Skeletal muscle cell (primary cell): ENCODE measurements around the gene PASK.
"Not testable (repeated sequence)": the region's sequence is repeated elsewhere in the genome, so short reads cannot be mapped to it uniquely, and the experiment has no call there.

Experiments
- DNase-seq: peaks from one replicate; pipeline ENCODE4 v3.0.0-alpha.2; 2010; ENCODE audit warnings: low read depth
- H3K4me3 ChIP-seq: 2 replicates; pipeline ENCODE4 v1.5.1; 2011; ENCODE audit warnings: low read depth, mild to moderate bottlenecking, control low read depth, low read length, moderate library complexity

The PASK gene

DNA sequence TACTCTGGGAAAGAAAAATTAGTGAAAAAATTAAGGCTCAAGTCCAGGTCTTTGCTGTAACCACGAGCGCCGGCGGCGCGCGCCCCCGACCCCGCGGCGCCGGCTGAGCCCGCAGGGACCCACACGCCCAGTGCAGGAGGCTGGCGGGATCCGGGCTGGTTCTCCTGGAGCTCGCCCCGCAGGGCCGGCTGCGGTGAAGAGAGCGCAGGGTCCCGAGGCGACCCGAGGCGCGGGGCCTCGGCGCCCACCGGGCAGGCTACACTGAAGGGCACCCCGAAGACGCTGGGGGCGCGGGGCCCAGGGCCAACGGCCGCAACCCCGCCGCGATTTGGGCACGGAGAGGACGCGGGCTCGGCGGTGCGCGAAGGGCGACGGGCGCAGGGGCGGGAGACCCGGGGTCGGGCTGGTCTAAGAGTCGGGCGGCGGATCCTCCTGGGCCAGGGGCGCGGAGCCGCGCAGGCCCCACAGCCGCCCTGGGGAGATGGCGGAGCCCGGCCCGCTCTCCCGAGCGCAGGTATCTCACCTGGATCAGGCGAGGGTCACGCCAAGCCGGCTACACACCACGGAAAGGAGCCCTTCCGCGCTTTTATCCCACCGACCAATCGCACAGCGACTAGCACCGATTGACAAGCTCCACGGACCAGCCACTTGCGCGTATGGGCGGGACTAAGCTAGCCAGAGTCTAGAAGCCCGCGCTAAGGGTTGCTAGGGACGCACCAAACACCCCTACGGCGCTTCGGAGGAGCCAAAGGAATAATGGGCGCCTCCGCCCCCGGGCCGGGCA, at the start of gene PASK:
TSS of gene PASK (minus strand) at position 582 of the 784 bp plus-strand sequence. CDS start 6,440 bp downstream, outside the sequence.
- DNase-seq = peak; percentile 79

DNA sequence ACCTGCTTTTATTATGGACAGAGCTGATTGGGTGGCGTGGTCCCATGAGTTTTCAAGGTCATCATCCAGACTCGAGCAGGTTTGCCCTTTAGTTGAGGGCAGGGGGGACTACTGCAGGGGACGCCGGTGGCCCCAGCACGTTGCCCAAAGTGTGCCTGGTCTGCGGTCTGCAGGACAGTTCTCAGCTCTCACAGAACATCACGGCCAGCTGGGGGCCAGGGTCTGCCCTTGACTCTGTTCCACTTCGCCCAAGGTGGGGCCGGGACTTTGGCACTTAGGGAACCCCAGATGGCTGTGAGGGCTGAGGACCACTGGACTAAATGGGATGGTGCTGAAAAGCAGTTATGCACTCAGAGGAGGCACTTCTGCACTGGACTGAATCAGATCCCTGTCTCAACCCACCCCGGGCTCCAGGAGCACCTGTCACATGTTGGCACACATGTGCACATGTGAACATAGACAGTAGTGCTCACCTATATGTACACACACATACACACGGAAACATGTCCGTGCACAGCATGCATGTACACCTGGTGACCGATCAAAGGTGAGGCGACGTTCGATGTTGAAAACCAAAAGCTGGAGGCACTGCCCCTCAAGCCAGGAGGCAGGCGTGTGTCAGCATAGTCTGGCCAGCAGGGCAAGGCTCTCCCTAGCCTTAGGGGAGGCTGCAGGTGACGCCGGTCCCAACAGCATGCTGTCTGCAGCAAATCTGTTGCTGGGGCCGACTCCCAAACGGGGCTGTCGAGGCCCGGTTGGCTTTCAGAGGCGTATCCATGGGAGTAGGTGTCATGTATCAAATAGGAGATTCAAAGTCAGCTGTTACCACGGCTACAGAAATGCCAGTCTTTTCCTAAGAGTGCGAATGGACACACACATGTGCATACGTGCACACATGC, 49.4 kb upstream of the PASK start:
- no peak for DNase-seq
- H3K4me3 ChIP-seq = no peak overlapping the region

More for the DNA sequence above, at the start of gene PASK:
- H3K4me3 ChIP-seq = peak within 1 kb of the TSS; percentile 81

DNA sequence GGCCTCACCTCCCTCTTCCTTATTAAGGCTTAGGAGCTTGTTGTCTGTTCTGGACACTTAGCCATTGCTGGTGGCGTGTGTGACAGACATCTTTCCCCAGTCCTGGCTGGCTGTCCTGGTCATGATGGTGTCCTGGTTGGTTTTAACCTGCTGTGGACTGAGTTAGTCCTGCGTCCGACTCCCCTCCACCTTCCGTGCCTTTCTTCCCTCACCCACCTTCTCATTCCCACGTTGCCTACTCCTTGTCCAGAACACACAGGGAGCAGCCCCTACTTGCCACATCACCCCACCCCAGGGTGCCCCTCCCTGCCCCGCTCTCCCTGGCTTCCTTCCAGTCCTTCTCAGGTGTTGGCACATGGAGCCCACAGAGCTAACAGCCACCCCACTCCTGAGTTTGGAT, 48.7 kb upstream of the PASK start:
- H3K4me3 ChIP-seq = no peak overlapping the region
- no peak for DNase-seq

DNA sequence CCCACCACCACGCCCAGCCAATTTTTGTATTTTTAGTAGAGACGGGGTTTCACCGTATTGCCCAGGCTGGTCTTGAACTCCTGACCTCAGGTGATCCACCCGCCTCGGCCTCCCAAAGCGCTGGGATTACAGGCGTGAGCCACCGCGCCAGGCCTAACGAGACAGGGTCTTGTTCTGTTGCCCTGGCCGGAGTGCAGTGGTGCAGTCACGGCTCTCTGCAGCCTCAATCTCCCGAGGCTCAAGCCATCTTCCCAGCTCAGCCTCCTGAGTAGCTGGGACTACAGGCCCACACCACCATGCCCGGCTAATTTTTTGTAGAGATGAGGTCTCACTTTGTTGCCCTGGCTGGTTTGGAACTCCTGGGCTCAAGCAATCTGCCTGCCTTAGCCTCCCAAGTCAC, 48.0 kb upstream of the PASK start:
- not testable (repeated sequence) for DNase-seq, H3K4me3 ChIP-seq

DNA sequence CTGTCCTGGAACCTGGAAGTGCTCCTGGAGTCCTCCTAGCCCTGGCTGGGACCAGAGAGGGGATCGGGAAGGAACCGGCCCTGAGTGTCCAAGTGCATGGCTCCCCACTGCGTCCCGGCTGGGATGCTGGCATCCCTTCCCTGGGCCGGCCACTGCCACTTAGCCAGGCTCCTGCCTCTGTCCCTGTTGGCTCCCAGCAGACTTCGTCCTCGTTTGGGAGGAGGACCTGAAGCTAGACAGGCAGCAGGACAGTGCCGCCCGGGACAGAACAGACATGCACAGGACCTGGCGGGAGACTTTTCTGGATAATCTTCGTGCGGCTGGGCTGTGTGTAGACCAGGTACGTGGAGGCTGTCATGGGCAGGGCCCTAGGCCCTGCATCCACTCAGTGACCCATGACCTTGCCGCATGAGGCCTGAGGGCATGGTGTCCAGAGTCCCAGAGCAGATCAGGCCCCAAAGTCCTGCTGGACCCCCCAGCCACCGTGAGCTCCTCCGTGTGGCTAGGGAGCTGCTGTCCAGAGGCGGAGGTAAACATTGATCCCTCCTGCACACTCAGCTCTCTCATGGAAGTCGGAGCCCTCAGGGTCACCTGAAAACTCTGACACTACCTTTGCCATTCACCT, 46.3 kb upstream of the PASK start:
- no peak for DNase-seq
- no peak overlapping the region for H3K4me3 ChIP-seq

- H3K4me3 ChIP-seq = no peak overlapping the region
- no peak for DNase-seq
Measured at GRCh38 chr2:241194811-241195210, 45.5 kb upstream of the PASK start.

DNA sequence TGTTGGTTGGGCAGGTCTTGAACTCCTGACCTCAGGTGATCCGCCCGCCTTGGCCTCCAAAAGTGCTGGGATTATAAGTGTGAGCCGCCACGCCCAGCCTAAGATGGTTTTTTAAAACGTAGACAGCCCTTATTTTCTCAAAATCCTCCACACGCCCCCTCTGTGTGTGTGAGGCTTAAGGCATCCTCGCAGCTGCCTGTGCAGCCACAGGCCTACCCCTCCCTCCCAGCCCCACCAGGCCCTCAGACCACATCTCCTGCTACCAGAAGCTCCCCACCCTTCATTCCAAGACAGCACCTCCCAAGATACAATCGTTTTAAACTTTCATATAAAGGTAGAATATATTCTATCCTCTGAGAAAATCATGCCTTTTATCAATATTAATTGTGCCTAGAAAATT, 44.0 kb upstream of the PASK start:
- H3K4me3 ChIP-seq = no peak overlapping the region
- DNase-seq = no peak

- no peak for DNase-seq
- no peak overlapping the region for H3K4me3 ChIP-seq
Measured at GRCh38 chr2:241191081-241191480, 41.8 kb upstream of the PASK start.

- DNase-seq = no peak
- no peak overlapping the region for H3K4me3 ChIP-seq
Measured at GRCh38 chr2:241190291-241190981, 41.2 kb upstream of the PASK start.

DNA sequence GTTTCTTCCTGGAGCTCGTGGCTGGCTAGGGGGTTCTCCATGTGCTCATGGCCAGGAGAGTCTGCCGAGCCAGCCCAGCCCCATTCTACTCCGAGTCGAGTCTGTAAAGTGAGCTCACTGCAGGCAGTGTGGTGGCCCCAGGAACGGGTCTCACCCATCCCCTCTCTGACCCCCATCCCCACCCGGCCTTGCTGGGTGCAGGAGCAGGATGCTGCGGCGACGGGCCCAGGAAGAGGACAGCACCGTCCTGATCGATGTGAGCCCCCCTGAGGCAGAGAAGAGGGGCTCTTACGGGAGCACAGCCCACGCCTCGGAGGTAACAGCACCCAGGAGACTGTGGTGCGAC, 40.6 kb upstream of the PASK start:
- H3K4me3 ChIP-seq = no peak overlapping the region
- no peak for DNase-seq

GRCh38 chr2:241189093-241189855, 40.0 kb upstream of the PASK start:
- H3K4me3 ChIP-seq = no peak overlapping the region
- DNase-seq = no peak

DNA sequence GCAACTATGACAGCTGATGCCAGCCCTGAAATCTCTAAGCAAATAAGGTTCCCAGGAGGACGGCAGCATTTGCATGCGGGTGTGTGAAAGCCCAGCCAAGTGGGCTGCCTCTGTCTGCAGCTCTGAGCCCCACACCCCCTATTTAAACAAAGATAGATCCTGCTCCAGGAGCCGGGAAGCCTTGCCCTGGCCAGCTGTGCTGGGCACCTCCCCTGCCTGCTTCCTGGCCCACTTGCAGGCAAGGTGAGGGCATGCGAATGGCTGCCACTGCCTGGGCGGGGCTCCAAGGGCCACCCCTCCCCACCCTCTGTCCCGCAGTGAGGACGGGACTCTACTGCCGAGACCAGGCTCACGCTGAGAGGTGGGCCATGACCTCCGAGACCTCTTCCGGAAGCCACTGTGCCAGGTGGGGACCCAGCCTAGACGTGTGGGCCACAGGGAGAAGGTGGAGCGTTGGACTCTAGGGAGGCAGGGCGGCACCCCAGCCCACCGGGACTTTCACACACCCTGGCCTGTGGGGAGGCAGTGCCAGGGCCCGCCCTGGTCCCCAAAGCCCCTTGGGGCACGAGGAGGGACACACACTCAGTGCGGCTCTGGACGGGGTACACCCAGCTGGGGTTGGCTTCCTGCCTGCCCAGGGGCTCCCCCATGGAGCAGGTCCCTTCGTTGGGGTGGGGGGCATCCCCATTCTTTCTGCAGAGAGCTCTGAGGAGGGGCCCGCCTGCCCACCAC, 39.3 kb upstream of the PASK start, which contains the start of gene ANO7:
TSS of gene ANO7 (plus strand) at position 317 of the 732 bp plus-strand sequence. CDS start 1,387 bp downstream, outside the sequence.
- no peak for DNase-seq
- no peak within 1 kb of the TSS for H3K4me3 ChIP-seq

DNA sequence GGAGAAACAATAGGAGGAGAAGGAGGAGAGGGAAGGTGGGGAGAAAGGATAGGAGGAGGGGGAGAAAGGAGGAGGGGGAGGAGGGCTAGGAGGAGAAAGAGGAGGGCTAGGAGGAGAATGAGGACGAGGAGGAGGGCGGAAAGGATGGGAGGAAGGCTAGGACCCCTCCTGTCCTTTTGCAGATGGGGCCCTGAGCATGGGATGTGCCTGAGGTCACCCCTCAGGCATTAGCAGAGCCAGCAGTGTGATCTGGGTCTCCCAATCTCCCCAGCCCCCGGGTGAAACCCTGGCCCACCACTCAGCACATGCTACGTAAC, 38.6 kb upstream of the PASK start:
- no peak overlapping the region for H3K4me3 ChIP-seq
- no peak for DNase-seq

DNA sequence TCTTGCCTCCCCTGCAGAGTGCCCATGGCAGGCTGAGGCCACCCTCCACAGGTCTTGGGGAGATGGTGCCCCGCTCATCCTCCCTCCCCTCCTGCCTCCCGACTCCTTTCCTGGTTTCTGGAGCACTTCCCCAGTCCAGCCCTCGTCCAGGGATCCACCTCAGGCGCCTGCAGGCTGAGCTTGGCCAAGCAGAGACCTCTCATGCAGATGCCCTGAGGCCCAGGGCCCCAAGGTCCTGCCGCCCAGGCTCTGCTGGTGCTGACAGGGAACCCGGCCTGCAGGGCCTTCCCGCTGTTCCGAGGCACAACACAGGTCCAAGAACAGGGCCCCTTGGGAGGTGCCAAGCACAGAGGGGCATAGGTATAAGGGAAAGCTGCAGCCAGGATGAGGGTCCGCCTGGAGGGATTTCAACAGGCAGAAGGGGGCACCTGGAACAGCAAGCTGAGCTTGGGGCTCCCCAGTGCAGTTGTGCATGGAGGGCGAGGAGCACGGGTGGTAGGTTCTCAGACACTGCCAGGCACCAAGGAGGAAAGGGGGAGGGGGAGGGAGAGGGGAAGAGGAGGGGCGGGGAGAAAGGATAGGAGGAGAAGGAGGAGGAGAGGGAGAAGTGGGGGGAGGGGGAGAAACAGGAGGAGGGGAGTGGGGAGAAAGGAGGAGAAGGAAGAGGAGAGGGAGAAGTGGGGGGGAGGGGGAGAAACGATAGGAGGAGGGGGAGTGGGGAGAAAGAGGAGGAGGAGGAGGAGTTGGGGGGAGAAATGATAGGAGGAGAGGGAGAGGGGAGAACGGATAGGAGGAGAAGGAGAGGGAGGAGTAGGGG, 38.0 kb upstream of the PASK start:
- DNase-seq = no peak
- H3K4me3 ChIP-seq = no peak overlapping the region

DNA sequence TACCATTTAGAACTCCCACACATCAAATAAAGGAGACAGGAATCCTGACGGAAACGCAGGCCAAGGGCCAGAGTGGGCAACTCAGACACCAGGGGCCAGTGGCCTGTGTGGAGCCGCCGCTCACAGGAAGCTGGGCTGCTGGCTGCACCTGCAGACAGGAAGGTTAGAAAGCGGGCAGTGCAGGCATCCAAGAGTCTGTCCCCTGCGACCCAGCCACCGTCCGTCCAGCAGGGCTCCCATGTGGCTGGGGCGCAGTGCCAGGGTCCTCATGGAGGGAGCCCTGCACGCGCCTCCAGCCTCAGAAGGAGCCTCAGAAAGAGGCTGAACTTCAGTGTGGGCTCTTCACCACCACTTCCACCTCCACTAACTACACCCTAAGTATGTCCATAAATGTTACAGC, 36.7 kb upstream of the PASK start:
- H3K4me3 ChIP-seq = no peak overlapping the region
- DNase-seq = no peak

- no peak overlapping the region for H3K4me3 ChIP-seq
- no peak for DNase-seq
Measured at GRCh38 chr2:241184901-241185300, 35.6 kb upstream of the PASK start.

DNA sequence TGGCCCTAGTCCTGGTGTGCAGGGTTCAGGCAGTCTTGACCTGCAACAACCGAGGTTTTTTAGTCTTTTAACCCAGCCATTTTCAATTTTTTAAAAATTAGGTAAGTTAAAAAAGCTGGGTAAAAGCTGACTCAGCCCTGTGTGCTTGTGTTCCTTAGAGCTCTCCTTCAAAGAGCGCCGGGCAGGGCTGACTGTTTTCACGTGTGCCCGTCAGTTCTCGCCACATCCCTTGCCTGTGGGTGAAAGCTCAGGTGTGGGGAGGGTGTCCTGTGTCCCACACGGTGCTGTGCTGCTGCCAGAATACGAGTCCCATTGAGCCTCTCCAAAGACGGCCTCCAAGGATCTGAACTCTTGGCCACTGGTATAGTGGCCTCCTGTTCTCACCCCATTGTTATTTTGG, 33.9 kb upstream of the PASK start:
- no peak for DNase-seq

More for the DNA sequence above, 33.9 kb upstream of the PASK start:
- H3K4me3 ChIP-seq = no peak overlapping the region
